ENCODE measurements around the gene UBE2R2. TPM values are rescaled to one million over a fixed set of nuclear protein-coding genes. Genes with fewer than 3 reads are reported as not detected.

The UBE2R2 gene
- total RNA-seq, 1 donor from 2014 or later = 34.2 TPM

DNA sequence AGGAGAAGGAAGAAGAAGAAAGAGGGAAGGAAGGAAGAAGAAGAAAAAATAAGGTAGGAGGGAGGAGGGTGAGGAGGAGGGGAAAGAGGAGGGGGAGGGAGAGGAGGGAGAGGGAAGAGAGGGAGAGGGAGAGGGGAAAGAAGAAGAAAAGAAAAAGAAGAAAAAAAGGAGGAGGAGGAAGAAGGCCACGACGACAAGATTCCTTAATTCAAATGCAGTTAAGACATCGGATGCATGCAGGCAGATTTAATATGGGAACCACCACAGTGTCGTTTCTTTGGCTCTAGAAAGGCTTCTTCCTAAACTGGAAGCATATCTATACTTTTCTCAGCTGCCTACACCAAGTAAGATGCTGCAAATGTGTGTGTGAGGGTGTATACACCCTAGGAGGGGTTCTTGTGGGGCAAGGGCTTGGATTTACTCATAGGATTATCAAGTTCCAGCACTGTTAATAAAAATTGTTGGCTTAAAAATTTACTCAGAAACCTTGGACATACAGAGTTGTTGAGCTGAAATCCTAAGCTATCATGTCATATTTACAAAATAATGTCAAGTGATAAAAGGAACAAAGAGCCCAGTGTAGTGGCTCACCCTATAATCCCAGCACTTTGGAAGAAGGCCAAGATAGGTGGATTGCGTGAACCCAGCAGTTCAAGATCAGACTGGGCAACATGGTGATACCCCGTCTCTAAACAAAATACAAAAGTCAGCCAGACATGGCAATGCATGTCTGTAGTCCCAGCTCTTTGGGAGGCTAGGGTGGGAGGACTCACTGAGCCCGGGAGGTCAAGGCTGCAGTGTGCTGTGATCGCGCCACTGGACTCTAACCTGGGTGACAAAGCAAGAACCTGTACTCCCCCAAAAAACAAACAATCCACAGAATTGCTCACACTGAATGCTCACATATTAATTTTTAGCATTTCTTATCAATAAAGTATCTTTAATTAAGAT is 123.2 kb downstream of the UBE2R2 start:
- Histone ChIP-seq H3K4me3 (ENCODE audit: low read depth, low read length) (no peak overlapping the region), H3K27me3 (ENCODE audit: control insufficient read depth, insufficient read depth, low read length) (no peaks in the 10 kb centered on the region), H3K36me3 (ENCODE audit: control insufficient read depth, insufficient read depth, low read length) (peaks cover 3% of the 10 kb centered on the region)
- DNase-seq (ENCODE audit: low read depth) = no peak
- TF ChIP-seq, protein P1, sequence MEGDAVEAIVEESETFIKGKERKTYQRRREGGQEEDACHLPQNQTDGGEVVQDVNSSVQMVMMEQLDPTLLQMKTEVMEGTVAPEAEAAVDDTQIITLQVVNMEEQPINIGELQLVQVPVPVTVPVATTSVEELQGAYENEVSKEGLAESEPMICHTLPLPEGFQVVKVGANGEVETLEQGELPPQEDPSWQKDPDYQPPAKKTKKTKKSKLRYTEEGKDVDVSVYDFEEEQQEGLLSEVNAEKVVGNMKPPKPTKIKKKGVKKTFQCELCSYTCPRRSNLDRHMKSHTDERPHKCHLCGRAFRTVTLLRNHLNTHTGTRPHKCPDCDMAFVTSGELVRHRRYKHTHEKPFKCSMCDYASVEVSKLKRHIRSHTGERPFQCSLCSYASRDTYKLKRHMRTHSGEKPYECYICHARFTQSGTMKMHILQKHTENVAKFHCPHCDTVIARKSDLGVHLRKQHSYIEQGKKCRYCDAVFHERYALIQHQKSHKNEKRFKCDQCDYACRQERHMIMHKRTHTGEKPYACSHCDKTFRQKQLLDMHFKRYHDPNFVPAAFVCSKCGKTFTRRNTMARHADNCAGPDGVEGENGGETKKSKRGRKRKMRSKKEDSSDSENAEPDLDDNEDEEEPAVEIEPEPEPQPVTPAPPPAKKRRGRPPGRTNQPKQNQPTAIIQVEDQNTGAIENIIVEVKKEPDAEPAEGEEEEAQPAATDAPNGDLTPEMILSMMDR (IDR thresholded peaks at IDR 0.05; ENCODE audit: insufficient read depth, low read length, poor library complexity, severe bottlenecking) = no peak

GRCh38 chr9:33942471-33943083 is 125.6 kb downstream of the UBE2R2 start:
- Histone ChIP-seq H3K36me3 (ENCODE audit: control insufficient read depth, insufficient read depth, low read length) (peaks cover 3% of the 10 kb centered on the region), H3K27me3 (ENCODE audit: control insufficient read depth, insufficient read depth, low read length) (no peaks in the 10 kb centered on the region), H3K4me3 (ENCODE audit: low read depth, low read length) (no peak overlapping the region)
- DNase-seq (ENCODE audit: low read depth) = peak; percentile 31
- TF ChIP-seq, protein P1 (IDR thresholded peaks at IDR 0.05; ENCODE audit: insufficient read depth, low read length, poor library complexity, severe bottlenecking) = peak; percentile 26

DNA sequence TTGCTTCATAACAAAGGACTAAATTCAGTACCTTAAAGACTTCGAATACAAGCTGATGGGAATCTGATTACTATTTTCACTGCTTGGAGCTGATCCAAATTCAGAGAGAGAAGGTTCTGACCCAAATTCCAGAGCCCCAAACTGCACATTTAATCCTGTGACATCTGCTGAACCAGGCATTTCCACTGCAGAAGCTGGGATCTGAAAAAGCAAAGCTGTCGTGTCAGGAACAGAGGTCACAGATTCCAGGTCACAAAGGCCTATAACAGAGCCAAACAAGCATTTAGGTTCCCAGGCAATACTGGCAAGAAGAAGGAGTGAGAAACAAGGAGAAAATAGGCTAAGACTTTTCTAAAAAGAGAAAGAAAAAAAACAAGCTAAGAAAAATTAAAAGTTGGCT is 126.4 kb downstream of the UBE2R2 start:
- H3K4me3 ChIP-seq (ENCODE audit: low read depth, low read length) = no peak overlapping the region
- H3K27me3 ChIP-seq (ENCODE audit: control insufficient read depth, insufficient read depth, low read length) = no peaks in the 10 kb centered on the region
- TF ChIP-seq, protein P1 (IDR thresholded peaks at IDR 0.05; ENCODE audit: insufficient read depth, low read length, poor library complexity, severe bottlenecking) = no peak
- peaks cover 3% of the 10 kb centered on the region for H3K36me3 ChIP-seq (ENCODE audit: control insufficient read depth, insufficient read depth, low read length)
- DNase-seq (ENCODE audit: low read depth) = no peak

- Histone ChIP-seq H3K27me3 (ENCODE audit: control insufficient read depth, insufficient read depth, low read length) (no peaks in the 10 kb centered on the region), H3K36me3 (ENCODE audit: control insufficient read depth, insufficient read depth, low read length) (peaks cover 2% of the 10 kb centered on the region), H3K4me3 (ENCODE audit: low read depth, low read length) (no peak overlapping the region)
- DNase-seq (ENCODE audit: low read depth) = peak; percentile 96
- TF ChIP-seq, protein P1 (IDR thresholded peaks at IDR 0.05; ENCODE audit: insufficient read depth, low read length, poor library complexity, severe bottlenecking) = no peak
Measured at GRCh38 chr9:33946779-33947535, 130.0 kb downstream of the UBE2R2 start.

DNA sequence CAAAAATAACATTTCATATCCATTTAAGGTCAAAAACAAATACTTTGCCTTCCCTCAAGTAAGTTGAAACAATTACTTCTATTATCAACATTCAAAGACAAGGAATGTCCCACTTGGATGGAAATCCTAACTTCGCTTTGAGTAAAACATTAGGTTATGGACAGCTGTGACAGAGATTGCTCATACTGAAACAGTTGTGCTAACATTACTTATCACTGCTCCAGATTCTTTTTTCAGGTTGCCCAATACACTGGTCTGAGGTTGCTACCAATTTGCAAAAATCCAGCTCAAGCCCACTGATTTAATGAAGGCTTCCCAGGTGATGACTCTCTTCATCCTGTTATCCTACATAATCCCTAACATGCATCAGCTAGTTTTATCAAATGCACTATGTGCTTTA is 133.4 kb downstream of the UBE2R2 start:
- Histone ChIP-seq H3K4me3 (ENCODE audit: low read depth, low read length) (no peak overlapping the region), H3K36me3 (ENCODE audit: control insufficient read depth, insufficient read depth, low read length) (peaks cover 1% of the 10 kb centered on the region), H3K27me3 (ENCODE audit: control insufficient read depth, insufficient read depth, low read length) (no peaks in the 10 kb centered on the region)
- no peak for DNase-seq (ENCODE audit: low read depth)
- TF ChIP-seq, protein P1 (IDR thresholded peaks at IDR 0.05; ENCODE audit: insufficient read depth, low read length, poor library complexity, severe bottlenecking) = no peak
